Hematopoietic multipotent progenitor cell treated with erythropoietin and hydrocortisone succinate and interleukin-3 and kit ligand, for 6 days (in vitro differentiated cells): ENCODE measurements around the gene NOC3L.
"Not testable (repeated sequence)": the region's sequence is repeated elsewhere in the genome, so short reads cannot be mapped to it uniquely, and the experiment has no call there.

ENCODE experiments used
- DNase-seq: peaks from one replicate; pipeline ENCODE4 v3.0.0-alpha.2; 2015

Gene NOC3L, protein sequence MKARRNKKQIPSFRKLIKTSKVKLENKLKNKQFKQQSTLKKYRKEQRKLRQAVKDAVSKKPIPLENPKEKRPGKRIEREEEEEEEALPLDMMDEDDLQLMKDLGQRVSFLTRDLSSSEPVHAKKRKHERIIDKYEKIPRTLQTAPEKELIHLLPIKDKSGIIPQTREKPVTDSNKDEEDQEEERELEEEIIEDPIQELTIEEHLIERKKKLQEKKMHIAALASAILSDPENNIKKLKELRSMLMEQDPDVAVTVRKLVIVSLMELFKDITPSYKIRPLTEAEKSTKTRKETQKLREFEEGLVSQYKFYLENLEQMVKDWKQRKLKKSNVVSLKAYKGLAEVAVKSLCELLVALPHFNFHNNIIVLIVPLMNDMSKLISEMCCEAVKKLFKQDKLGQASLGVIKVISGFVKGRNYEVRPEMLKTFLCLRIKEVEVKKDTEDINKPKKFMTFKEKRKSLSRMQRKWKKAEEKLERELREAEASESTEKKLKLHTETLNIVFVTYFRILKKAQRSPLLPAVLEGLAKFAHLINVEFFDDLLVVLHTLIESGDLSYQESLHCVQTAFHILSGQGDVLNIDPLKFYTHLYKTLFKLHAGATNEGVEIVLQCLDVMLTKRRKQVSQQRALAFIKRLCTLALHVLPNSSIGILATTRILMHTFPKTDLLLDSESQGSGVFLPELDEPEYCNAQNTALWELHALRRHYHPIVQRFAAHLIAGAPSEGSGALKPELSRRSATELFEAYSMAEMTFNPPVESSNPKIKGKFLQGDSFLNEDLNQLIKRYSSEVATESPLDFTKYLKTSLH

DNA sequence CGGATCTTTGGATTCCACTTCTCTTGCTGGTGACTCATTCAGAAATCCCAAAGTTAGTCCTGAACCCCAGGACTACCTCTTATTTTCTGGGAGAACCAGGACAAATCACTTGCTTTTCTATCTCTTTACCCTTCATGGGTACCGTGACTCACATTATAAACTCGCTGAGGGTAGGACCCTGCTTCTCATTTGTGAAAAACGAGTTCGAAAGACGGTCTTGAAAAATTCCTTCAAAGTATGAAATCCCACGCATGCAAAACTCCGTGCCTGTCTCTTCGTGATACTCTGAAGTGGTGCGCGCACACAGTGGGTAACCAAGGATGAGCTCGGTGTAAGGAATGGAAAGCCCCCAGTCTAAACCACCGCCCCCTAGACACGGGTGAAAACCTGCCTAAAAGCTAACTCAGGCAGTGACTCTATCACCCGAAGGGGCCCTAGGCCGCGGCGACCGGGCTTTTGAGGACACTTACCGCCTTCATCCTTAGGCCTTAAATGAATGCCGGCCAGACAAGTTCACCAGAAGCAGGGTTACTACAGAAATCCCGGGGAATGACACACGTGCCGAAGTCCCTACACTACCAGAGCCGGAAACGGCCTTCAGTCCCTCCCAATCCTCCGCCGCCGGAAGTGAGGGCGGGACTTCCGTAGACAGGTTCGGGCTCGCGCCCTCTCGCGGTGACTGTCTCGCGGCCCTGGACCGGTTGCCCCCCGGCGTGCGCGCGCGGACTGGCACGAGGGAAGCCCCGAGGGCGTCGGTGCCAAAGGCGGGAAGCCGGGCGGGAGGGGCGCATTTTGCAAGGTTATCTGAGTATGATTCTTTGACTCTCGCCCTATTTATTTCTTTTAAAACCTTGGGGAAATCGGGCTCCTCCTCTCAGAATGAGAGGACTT, at the start of gene NOC3L:
Gene NOC3L, minus strand, starts transcription at position 580 of the 891 bp plus-strand sequence. Its CDS starts 101 bp downstream, at position 479.
- DNase-seq = peak; percentile 97

DNA sequence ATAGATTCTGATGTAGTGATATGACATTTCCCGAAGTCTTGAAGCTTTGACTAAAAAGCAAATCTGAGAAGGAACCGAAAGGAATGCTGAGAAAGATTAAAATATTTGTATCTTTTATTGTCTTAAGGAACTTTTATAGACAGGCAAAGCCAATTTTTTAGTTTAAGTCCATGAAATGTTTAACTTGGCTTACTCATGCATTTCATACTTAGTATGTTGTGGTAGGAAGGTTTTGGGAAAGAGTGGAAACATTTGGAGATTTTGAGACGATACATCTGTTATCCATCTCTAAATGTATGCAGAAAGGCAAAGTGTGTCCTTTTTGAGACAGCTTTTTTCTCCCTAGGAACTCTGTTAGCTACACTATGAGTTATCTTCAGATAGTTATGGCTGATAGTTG, 49.7 kb upstream of the NOC3L start:
- DNase-seq = no peak

DNA sequence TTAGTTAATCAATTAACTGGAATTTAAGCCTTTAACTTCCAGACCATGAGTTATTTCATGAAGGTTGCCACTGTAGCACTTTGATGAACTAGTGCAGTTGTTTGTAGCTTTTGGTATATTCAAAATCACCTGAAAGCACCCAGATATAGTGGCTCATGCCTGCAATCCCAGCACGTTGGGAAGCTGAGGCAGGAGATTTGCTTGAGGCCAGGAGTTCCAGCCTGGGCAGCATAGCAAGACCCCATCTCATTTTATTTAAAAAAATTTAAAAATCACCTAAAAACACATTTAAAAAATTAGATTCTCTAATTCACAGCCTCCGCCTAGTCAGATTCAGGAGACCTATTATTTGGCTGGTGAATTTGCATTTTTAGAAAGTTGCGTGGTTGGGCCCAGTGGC, 48.6 kb upstream of the NOC3L start:
- DNase-seq = no peak

DNA sequence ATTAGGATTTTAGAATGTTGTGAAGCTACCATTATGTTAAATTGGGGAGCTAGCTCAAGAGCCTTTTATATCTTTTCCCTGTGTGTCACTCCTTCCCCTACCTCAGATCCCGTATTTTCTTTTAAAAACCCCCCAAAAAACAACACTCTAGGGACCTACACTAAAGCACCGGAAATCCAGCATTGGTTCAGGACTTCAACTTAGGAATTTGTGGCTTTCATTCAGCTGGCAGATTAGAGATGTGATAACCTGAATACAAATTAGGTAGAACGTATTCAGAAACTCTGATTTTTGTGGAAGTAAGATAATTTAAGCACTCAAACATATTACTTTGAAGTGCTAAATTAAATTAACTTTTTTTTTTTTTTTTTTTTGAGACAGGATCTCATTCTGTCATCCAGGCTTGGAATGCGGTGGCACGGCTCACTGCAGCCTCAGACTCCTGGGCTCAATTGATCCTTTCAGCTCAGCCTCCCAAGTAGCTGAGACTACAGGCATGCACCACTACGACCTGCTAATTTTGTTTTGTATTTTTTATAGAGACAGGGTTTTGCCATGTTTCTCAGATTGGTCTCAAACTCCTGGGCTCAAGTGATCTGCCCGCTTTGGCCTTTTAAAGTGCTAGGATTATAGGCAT, 46.4 kb upstream of the NOC3L start:
- no peak for DNase-seq

DNA sequence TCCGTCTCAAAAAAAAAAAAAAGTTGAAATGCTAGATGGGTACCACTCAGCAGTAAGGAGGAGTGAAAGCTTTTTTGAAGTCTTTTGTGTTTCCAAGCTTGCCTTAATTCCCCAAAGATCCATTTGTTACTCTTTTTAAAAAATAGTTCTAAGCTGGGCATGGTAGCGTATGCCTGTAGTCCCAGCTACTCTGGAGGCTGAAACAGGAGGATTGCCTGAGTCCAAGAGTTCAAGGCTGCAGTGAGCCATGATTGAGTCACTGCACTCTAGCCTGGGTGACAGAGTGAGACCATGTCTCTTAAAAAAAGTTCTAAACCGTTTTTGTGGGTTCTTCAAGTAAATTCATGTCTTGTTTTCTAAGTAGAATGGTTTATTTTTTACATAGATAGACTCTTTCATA, 44.9 kb upstream of the NOC3L start:
- DNase-seq = no peak

DNA sequence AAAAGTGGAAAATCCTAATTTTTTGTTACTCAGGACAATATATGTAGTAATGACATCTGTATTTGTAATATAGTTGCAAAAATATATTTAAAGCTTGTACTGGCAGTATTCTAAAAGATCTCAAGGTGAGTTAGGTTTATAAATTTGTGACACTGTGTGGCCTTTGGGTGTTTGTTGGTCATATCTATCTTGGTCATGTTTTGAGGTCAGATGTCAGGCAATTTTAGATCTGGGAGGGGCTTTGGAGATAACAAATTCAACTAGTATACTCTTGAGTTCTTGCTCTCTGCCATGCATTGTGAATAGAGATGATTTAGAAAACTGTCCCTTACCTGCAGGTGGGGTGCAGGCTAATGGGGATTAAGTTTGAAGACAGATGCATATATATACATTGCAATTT, 42.7 kb upstream of the NOC3L start:
- no peak for DNase-seq

DNA sequence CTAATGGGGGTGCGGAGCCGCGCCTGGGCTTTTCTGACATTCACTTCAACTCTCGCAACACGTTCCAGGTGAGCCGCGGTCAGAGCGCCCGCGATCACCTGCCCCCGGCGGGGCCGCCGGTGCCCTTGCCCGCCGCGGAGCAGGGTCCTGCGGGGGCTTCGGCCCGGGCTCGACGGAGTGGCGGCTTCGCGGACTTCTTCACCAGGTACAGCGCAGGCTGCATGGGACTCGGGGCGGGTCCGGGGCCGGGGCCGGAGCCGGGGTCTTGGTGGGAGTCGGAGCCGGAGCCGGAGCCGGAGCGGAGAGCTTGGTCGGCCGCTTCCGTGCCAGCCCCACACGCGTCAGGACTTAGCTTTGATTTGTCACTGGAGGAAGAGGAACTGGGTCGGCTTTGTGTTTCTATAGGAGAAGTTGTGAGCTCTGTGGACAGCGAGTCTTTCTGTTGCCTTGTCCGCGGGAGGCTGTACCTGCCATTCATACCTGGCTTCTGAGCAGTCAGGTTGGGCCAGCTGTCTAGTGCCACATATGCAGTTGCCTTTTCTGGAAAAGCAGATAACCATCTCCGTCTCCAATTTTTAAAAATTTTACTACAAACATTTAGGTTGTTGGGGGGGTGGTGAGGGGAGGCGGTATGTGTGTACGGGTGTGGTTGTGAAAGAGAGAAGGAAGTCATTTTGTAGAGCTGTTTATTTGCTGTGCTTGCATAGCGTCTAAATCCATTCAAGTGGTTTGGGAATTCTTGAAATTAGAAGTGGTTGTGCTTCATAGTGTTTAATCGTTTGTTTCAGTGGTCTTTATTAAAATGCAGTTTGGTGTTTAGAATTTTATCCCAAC, 40.9 kb upstream of the NOC3L start:
- peak; percentile 58 for DNase-seq

DNA sequence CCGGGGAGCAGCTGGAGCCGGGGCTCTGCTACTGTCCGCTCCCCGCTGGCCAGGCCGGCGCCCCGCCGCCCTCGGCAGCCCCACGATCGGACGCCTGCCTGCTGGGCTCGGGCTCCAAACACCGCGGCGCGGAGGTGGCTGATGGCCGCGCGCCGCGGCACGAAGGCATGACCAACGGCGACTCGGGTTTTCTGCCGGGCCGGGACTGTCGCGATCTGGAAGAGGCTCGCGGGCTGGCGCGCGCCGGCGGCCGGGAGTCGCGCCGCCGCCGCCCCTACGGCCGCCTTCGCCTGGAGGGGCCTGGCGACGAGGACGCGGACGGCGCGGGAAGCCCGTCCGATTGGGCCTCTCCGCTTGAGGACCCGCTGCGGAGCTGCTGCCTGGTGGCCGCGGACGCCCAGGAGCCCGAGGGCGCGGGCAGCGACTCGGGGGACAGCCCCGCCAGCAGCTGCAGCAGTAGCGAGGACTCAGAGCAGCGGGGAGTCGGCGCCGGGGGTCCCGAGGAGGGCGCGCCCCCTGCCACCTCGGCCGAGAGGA, 40.2 kb upstream of the NOC3L start:
- peak; percentile 24 for DNase-seq

DNA sequence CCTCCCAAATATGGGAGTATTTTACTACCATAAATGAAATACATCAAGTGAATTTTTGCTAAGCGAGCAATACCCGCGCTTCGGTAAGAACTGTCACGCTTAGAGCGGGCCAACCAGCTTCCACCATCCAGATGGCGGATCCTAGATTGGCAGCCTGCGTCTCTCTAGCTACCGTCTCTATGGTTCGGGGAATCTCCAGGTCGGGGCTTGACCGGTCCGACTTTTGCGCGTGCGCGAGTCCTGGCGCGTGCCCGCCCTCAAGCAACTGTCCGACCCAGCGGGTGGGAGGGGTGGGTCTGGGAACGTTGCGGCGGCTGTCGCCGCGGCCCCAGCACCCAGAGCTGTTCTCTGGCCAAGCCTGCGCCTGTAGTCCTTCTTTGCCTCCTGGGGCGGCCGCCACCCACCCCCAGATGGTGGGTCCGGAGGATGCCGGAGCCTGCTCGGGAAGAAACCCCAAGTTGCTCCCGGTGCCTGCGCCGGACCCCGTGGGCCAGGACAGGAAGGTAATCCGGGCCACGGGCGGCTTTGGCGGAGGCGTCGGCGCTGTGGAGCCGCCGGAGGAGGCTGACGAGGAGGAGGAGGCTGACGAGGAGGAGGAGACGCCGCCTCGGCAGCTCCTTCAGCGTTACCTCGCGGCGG, 39.6 kb upstream of the NOC3L start, which contains the start of gene TBC1D12:
Gene TBC1D12, plus strand, starts transcription at position 338 of the 639 bp plus-strand sequence. Its CDS starts 73 bp downstream, at position 411.
- DNase-seq = peak; percentile 75

DNA sequence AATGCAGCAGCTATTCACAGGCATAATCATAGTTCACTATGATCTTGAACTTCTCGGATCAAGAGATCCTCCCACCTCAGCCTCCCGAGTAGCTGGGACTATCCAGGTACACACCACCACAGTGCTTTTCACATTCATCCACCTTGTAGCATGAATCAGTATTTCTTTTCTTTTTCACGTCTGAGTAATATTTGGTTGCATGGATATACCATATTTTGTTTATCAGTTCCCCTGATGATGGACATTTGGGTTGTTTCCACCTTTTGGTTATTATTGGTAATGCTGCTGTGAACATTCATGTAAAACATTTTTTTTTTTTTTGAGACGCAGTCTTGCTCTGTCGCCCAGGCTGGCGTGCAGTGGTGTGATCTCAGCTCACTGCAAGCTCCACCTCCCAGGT, 36.0 kb upstream of the NOC3L start:
- DNase-seq = peak; percentile 6

DNA sequence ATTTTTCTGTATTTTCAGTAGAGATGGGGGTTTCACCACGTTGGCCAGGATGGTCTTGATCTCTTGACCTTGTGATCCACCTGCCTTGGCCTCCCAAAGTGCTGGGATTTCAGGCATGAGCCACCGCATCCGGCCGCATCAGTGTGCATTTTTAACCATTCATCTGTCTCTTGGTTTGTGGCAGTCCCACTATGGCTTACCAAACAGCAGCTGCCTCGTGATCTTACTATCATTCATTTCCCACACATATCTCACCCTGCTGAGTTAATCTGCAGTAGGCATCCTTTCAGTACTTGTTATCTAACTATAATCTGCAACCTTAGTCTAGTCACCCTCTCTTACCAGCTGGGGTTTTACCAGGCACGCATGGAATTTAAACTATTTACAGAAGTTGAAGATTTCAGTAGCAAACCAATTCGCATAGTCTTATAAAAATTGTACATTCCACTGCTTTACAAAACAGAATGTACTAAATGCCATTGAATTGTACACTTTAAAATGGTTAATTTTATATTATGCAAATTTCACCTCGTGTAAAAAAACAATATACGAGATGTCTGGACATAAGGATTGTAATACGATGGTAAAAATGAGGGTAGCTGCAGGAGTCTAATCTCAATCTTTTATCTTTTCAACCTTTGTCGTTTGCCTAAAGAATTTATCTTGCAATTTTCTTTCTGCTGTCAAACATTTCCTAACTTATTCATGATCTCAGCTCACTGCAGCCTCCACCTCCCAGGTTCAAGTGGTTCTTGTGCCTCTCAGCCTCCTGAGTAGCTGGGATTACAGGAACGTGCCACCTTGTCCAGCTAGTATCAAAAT, 35.0 kb upstream of the NOC3L start:
- no peak for DNase-seq

DNA sequence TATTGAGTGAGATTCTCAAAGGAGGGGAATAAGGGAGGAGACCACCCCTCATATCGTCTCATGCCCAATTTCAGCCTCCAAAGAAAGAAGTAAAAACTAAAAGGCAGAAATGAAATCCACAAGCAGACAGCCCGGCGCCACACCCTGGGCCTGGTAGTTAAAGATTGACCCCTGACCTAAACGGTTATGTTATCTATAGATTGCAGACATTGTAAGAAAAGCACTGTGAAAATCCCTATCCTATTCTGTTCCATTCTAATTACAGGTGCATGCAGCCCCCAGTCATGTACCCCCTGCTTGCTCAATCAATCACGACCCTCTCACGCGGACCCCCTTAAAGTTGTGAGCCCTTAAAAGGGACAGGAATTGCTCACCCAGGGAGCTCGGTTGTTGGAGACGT, 29.4 kb upstream of the NOC3L start:
- peak; percentile 31 for DNase-seq

DNA sequence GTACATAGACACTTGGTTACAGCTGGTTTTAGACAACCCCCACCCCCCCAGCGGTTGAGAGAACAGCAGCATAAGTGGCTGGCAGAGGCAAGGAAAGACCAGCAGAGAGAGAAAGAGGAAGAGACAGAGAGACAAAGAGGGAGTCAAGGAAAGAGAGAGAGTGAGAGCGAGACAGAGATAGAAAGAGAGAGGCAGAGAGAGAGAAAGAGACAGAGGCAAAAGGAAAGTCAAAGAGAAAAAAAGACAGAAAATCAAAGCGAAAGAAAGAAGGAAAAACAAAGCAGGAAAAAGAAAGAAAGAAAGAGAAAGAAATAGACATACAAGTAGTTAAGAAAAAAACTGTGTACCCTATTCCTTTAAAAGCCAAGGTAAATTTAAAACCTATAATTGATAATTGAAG, 23.0 kb upstream of the NOC3L start:
- not testable (repeated sequence) for DNase-seq

DNA sequence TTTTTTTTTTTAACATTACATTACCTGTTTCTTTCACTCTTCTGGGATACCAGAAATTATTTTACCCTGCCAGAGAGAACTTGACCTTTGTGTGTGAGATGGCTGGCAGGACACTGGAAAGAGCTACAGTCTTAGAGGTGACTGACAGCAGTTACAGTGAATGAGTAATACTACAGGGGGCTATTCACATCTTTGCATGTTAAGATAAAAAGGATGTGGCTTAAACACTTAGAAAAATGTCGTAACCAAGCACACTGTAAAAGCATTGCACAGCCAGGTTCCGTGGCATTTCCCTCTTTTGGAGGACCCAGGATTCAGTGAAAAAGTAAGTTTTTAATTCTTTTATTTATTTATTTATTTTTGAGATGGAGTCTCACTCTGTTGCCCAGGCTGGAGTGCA, 20.8 kb upstream of the NOC3L start:
- DNase-seq = peak; percentile 18

DNA sequence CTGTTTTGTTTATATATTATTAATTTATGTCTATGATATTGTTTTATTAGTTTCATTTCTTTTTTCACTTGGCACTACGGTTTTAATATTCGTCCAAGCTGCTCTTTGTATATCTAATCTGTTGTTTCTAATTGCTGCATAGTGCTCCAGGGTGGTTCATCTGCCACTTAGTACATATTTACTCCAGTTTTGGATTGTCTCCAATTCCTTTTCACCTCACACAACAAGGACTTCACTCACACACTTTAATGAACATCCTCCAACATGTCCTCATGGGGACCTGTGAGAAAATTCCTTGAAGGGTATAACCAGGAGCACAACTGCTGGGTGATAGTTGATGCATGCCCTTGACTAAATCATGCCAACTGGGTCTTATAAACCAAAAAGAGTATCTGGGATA, 14.1 kb upstream of the NOC3L start:
- no peak for DNase-seq

DNA sequence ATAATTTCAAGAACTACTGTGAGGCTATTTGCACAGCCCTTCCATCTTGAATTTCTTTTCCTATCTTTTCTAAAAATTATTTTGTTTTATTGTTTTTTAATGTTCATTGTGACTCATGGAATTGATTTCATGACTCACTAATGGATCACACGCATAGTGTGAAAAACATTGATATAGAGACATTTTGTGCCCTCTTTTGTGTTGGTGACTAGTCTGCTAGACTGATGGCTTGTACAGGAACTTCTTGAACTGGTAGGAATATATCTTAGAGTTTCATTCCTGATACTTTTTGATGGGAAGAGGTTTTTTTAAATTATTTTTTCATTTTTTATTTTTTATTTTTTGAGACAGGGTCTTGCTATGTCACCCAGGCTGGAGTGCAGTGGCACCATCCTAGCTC, 12.6 kb upstream of the NOC3L start:
- no peak for DNase-seq

DNA sequence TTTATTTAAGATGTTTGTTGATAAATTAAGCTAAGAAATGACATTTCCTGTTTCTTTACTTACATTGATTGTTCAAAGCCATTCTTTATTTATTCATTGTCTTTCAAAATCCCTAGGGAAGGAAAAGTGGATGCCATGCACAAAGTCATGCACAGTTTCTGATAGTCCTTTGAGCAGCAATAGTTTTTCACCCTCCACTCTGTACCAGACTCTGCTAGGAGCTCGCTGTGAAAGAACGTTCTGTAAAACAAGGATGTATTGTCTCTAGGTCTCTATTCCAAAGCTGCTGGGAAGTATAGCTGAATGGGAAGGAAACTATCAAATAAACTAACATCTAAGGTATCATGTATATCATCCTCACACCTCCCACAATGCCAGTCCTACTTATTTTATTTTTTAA, 7.8 kb upstream of the NOC3L start:
- DNase-seq = no peak

DNA sequence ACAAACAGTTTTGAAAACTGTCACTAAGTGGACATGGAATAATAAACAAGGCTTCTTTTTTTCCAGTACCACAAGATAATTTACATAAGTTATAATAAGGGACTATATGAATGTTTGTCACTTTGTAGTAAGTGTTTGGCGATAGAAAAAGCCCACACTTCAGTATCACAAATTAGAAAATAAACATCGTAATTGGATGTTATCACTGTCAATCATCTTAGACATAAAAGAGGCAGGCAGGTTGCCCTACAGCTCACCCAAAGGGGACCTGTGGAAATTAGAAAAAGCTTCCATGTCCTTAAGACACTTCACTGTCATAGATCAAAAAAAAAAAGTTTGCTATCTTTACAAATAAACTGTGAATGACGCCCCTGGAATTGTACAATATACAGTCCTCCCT, 3.6 kb upstream of the NOC3L start:
- no peak for DNase-seq

DNA sequence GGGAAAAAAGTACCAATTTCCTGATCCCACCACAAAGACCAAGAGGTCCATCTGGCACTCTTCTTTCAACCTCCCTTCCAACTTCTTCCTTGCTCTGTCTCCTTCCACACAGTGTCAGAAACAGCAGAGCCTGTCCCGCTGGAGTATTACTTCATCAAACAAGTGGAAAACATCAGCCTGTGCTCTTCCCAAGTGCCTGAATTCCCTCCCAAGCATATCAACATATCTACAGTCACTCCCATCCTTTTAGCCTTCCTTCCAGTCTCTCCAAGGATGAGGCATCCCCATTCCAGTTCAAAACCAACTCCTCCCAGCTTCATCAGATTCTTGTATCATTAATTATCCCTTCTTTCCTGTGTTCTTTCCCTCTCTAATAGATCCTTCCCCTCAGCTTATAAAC, 1.7 kb upstream of the NOC3L start:
- DNase-seq = no peak

DNA sequence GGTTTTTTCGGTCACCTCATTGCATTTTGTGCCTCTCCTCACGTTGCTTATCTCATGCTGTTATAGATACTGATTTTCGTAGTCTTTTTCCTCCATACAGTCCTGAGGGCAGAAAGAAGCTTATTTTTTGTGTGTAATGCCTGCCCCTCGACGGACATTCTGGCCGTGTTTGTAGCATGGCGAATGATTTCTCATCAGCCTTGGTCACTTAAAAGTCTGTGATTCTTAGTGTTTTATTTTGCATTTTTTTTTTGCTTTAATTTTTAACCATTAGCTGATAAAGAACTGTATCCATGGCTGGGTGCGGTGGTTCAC, 469 bp upstream of the NOC3L start:
- no peak for DNase-seq
